NT2/D1 (cell line): ENCODE results near the gene LRRC73.
"Not testable (repeated sequence)": the region's sequence is repeated elsewhere in the genome, so short reads cannot be mapped to it uniquely, and the experiment has no call there.

Experiments used
- DNase-seq: peaks from one replicate; pipeline ENCODE4 v3.0.0-alpha.2; 2011; ENCODE audit warnings: low read depth, low spot score
- H3K27me3 ChIP-seq: 2 replicates; pipeline ENCODE4 v1.6.0; 2011; ENCODE audit warnings: mild to moderate bottlenecking; ENCODE audit not compliant: insufficient read length, insufficient read depth
- H3K36me3 ChIP-seq: 2 replicates; pipeline ENCODE4 v1.6.1; 2011; ENCODE audit warnings: mild to moderate bottlenecking, low read length, mixed read lengths; ENCODE audit not compliant: insufficient read depth, insufficient read length
- H3K4me1 ChIP-seq: 2 replicates; pipeline ENCODE4 v1.5.1; 2011; ENCODE audit not compliant: insufficient read depth, insufficient read length
- H3K4me3 ChIP-seq: 2 replicates; pipeline ENCODE4 v1.5.1; 2011; ENCODE audit warnings: low read depth; ENCODE audit not compliant: insufficient read length
- H3K9ac ChIP-seq: 2 replicates; pipeline ENCODE4 v1.6.0; 2011; ENCODE audit warnings: low read depth; ENCODE audit not compliant: insufficient read length
- H3K9me3 ChIP-seq: 2 replicates; pipeline ENCODE4 v1.5.1; 2011; ENCODE audit warnings: mild to moderate bottlenecking, low read length; ENCODE audit not compliant: insufficient read depth
- SUZ12 ChIP-seq: IDR thresholded peaks from 2 replicates; pipeline ENCODE4 v1.6.1; 2011; ENCODE audit not compliant: insufficient read length, insufficient read depth; ENCODE audit errors: extremely low read depth
- YY1 ChIP-seq: IDR thresholded peaks from 2 replicates; pipeline ENCODE4 v1.6.1; 2011; ENCODE audit not compliant: insufficient read length, insufficient read depth
- ZNF274 ChIP-seq: IDR thresholded peaks from 2 replicates; pipeline ENCODE4 v1.6.1; 2011; ENCODE audit warnings: mild to moderate bottlenecking, low read depth, low read length

Gene LRRC73

DNA sequence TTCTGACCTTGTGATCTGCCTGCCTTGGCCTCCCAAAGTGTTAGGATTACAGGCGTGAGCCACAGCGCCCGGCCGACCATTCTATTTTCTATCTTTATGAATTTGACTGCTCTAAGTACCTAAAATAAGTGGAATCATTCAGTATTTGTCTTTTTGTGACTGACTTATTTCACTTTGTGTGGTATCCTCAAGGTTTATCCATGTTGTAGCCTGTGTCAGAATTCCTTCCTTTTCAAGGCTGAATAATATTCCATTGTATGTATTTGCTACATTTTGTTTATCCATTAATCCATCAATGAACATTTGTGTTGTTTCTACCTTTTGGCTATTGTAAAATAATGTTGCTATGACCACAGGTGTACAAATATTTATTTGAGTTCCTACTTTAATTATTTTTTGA, 37.6 kb downstream of the LRRC73 start:
- Histone ChIP-seq H3K9me3 (no peaks in the 10 kb centered on the region), H3K9ac (no peak overlapping the region), H3K36me3 (no peaks in the 10 kb centered on the region), H3K4me3 (no peak overlapping the region), H3K27me3 (no peaks in the 10 kb centered on the region), H3K4me1 (peaks cover 10% of the 10 kb centered on the region)
- no peak for DNase-seq
- TF ChIP-seq SUZ12 (no peak), YY1 (no peak), ZNF274 (no peak)

DNA sequence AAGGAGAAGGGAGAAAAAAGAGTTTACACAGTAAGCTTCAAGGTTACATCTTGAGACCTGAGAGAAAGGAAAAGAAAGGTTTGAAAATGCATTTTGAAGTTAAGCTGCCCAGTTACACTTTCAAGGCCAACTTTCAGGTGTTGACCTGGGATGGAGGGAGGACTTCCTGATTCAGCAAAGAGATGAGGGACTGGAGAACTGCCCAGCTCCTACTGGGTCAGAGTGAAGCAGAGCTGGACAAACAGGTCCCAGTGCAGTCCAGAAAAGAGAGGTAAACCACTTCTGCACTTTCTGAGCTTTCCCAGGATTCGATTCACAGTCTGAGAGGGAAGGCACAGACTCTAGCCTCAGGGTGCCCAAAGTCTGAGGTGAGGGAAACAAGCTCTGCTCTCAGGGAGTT, 38.7 kb downstream of the LRRC73 start:
- Histone ChIP-seq H3K36me3 (no peaks in the 10 kb centered on the region), H3K9ac (no peak overlapping the region), H3K4me1 (peaks cover 10% of the 10 kb centered on the region), H3K9me3 (no peaks in the 10 kb centered on the region), H3K4me3 (no peak overlapping the region), H3K27me3 (no peaks in the 10 kb centered on the region)
- no peak for DNase-seq
- TF ChIP-seq YY1: no peak
- TF ChIP-seq SUZ12: no peak
- no peak for TF ChIP-seq ZNF274

DNA sequence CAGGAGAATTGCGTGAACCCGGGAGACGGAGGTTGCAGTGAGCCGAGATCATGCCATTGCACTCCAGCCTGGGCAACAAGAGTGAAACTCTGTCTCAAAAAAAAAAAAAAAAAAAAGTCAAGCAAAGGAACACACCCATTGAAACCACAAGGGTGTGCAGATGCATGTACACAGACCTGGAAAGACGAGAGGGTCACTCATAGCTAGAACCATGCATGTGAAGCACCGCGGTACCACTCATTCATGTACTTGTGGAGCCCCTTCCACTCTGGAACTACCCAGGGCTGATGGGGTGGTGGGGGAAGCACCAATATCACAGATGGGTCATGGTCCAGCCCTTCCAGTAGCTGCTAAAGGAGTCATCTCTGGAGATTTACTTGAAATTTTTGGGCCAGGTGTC, 40.2 kb downstream of the LRRC73 start:
- no peaks in the 10 kb centered on the region for H3K9me3 ChIP-seq
- H3K4me1 ChIP-seq: peaks cover 10% of the 10 kb centered on the region
- H3K4me3 ChIP-seq: no peak overlapping the region
- H3K36me3 ChIP-seq: no peaks in the 10 kb centered on the region
- H3K27me3 ChIP-seq: no peaks in the 10 kb centered on the region
- H3K9ac ChIP-seq: no peak overlapping the region
- no peak for DNase-seq
- TF ChIP-seq ZNF274 (no peak), SUZ12 (no peak), YY1 (no peak)

DNA sequence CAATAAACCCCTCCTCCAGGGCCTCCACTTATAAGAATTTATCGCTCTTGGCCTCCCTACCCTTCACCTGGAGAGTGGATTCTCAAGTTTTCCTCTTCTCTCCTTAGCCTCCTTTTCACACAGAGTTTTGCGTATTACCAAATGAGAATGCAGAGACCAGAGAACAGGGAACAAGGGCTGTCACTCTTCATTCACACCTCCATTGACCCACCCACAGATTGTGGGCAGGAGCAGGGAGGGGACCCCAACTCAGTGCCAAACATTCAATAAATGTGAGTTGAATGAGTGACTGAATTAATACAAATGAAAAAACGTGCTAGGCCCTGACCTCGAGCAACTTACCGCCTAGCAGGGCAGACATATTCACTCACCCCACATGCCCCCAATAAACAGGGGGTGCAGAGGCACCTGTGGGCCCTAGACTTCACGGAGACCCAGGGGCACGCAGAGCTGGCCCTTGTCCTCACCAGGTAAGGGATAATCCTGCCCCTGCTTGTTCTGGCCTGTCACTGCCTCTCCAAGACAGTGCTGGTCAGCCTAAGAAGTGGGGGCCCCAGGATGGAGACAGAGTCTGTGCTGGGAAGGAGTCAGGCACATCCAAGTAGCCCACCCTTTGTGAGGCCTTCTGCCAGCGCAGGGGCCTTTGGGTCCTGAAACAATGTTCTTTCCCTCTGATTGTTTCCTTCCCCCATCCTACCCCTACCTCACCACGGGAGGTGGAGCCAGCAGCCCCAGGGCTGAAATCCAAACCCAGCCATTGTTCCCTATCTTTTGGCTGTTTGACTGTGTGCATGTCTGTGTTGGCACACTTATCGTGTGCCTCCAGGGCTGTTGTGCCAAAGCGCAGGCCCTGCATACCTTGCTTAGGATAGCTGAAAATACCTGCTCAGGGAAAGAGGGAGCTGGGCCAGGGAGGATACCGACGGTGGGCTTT, 41.1 kb downstream of the LRRC73 start:
- Histone ChIP-seq H3K4me1 (peaks cover 10% of the 10 kb centered on the region), H3K9ac (peak overlapping the region; percentile 24), H3K4me3 (no peak overlapping the region), H3K27me3 (no peaks in the 10 kb centered on the region), H3K9me3 (no peaks in the 10 kb centered on the region), H3K36me3 (no peaks in the 10 kb centered on the region)
- no peak for DNase-seq
- TF ChIP-seq SUZ12: no peak
- no peak for TF ChIP-seq ZNF274
- no peak for TF ChIP-seq YY1

DNA sequence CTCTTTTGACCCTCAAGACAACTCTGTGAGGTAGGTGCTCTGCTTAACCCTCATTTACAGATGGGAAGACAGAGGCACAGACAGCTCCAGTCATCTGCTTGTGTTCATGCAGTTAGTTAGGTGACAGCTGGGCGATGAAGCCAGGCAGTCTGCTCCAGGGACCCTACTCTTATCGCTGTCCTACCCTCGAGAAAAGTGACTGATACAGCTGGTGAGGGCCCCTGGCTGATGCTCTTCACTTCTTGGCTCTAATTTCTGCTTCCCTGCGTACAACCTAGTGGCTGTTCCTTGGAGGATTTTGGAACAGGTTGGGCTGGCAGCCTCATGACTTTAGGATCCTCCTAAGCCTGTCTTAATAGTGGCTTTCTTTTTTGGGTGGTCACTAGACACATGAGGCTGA, 41.9 kb downstream of the LRRC73 start:
- H3K4me3 ChIP-seq: no peak overlapping the region
- no peak for DNase-seq
- H3K36me3 ChIP-seq: no peaks in the 10 kb centered on the region
- H3K27me3 ChIP-seq: no peaks in the 10 kb centered on the region
- TF ChIP-seq ZNF274: no peak
- TF ChIP-seq SUZ12: no peak
- TF ChIP-seq YY1: no peak
- H3K9ac ChIP-seq: no peak overlapping the region
- peaks cover 10% of the 10 kb centered on the region for H3K4me1 ChIP-seq
- no peaks in the 10 kb centered on the region for H3K9me3 ChIP-seq

DNA sequence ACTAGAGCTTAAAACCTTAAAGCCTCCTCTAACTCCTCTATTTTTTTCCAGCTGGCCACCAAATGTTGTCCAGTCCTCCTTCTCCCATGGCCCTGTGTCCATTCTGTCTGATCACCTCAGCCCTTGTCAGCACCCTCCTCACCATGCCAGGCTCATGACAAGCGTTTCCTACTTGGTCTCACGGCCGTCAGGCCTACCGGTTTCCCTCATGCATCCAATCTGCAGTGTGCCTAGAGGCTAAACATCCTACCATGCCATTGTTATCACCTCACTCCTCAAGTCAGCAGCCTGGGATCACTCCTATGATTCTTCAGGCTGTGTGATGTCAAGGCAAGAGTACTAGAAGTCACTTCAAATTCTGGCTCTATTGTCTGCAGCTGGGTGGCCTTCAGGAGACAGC, 42.4 kb downstream of the LRRC73 start:
- TF ChIP-seq YY1: no peak
- no peak for TF ChIP-seq ZNF274
- no peak for TF ChIP-seq SUZ12

DNA sequence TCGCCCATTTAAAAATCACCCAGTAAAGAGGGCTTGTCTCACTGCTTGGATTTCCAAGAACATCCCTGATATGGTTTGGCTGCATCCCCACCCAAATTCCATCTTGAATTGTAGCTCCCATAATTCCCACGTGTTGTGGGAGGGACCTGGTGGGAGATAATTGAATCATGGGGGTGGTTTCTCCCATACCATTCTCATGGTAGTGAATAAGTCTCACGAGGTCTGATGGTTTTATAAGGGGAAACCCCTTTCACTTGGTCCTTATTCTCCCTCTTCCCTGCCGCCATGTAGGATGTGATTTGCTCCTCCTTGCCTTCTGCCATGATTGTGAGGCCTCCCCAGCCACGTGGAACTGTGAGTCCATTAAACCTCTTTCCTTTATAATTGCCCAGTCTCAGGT, 42.9 kb downstream of the LRRC73 start:
- H3K4me3 ChIP-seq, DNase-seq: not testable (repeated sequence)

More for the DNA sequence above, 42.4 kb downstream of the LRRC73 start:
- Histone ChIP-seq H3K9ac (no peak overlapping the region), H3K36me3 (no peaks in the 10 kb centered on the region), H3K4me3 (no peak overlapping the region), H3K27me3 (no peaks in the 10 kb centered on the region), H3K4me1 (peaks cover 10% of the 10 kb centered on the region), H3K9me3 (no peaks in the 10 kb centered on the region)
- no peak for DNase-seq

More for the DNA sequence above, 42.9 kb downstream of the LRRC73 start:
- H3K36me3 ChIP-seq, H3K27me3 ChIP-seq, H3K9ac ChIP-seq, H3K4me1 ChIP-seq, H3K9me3 ChIP-seq: not testable (repeated sequence)
